DND-41 (cell line): ENCODE data around the gene DCUN1D2.

Experiments used
- ATAC-seq: fragments of 200-7000 bp; cut with Tn5 transposase; 3 replicates; pipeline ENCODE4 v1.9.1; 2021; ENCODE audit warnings: low read depth; ENCODE audit not compliant: insufficient read depth
- DNase-seq: peaks from one replicate; pipeline ENCODE4 v3.0.0-alpha.2; 2020
- H2AFZ ChIP-seq: 2 replicates; pipeline ENCODE4 v1.6.0; 2012; ENCODE audit warnings: low read depth, low read length
- H3K27ac ChIP-seq: 2 replicates; pipeline ENCODE4 v1.5.1; 2012; ENCODE audit warnings: low read length, inconsistent platforms
- H3K27me3 ChIP-seq: fragments of 200-600 bp; sonication (generic); 2 replicates; pipeline ENCODE4 v1.6.0; 2012; ENCODE audit warnings: low read length, mild to moderate bottlenecking, inconsistent platforms; ENCODE audit not compliant: insufficient read depth, poor library complexity
- H3K36me3 ChIP-seq: 2 replicates; pipeline ENCODE4 v1.5.1; 2012; ENCODE audit warnings: low read length, inconsistent platforms; ENCODE audit not compliant: insufficient read depth
- H3K4me1 ChIP-seq: 2 replicates; pipeline ENCODE4 v1.5.1; 2012; ENCODE audit warnings: mild to moderate bottlenecking, low read length; ENCODE audit not compliant: insufficient read depth
- H3K4me2 ChIP-seq: 2 replicates; pipeline ENCODE4 v1.6.0; 2012; ENCODE audit warnings: mild to moderate bottlenecking, moderate library complexity, low read length, inconsistent platforms; ENCODE audit not compliant: insufficient read depth
- H3K4me3 ChIP-seq, 2 experiments: fragments of 200-600 bp in 1 of 2; shearing (Covaris generic) in 1 of 2; 2 replicates each; pipeline ENCODE4 v1.5.1; 2012 to 2016; ENCODE audit warnings: inconsistent platforms in 2 of 2, low read length in 2 of 2, mild to moderate bottlenecking in 2 of 2, low read depth in 1 of 2, moderate library complexity in 1 of 2
- H3K79me2 ChIP-seq: 2 replicates; pipeline ENCODE4 v1.6.0; 2012; ENCODE audit warnings: low read length, inconsistent platforms; ENCODE audit not compliant: insufficient read depth
- H3K9ac ChIP-seq: 2 replicates; pipeline ENCODE4 v1.6.0; 2012; ENCODE audit warnings: low read depth, mild to moderate bottlenecking, inconsistent platforms, low read length, moderate library complexity
- H3K9me3 ChIP-seq: 2 replicates; pipeline ENCODE4 v1.5.1; 2012; ENCODE audit warnings: low read length, moderate library complexity, mild to moderate bottlenecking, inconsistent platforms; ENCODE audit not compliant: insufficient read depth, severe bottlenecking
- H4K20me1 ChIP-seq: 2 replicates; pipeline ENCODE4 v1.6.0; 2012; ENCODE audit warnings: low read length; ENCODE audit not compliant: insufficient read depth
- CTCF ChIP-seq: IDR thresholded peaks from 2 replicates; pipeline ENCODE4 v1.5.1; 2012; ENCODE audit warnings: borderline replicate concordance, low read length, moderate library complexity, mild to moderate bottlenecking; ENCODE audit not compliant: poor library complexity, severe bottlenecking; ENCODE audit errors: extremely low read depth
- EZH2 ChIP-seq: IDR thresholded peaks from 3 replicates; pipeline ENCODE4 v1.6.1; 2012; ENCODE audit warnings: borderline replicate concordance, low read depth, mild to moderate bottlenecking, moderate library complexity, low read length, inconsistent platforms; ENCODE audit not compliant: severe bottlenecking

The DCUN1D2 gene

GRCh38 chr13:113470073-113470472, 20.4 kb downstream of the DCUN1D2 start:
- Histone ChIP-seq H2AFZ (no peak overlapping the region), H3K9ac (no peak overlapping the region), H3K79me2 (peaks cover 9% of the 10 kb centered on the region), H3K4me3 (no peak overlapping the region), H3K4me2 (no peak overlapping the region), H3K9me3 (no peaks in the 10 kb centered on the region), H3K4me1 (no peaks in the 10 kb centered on the region), H3K36me3 (peaks cover 68% of the 10 kb centered on the region), H4K20me1 (peaks cover 15% of the 10 kb centered on the region), H3K27ac (no peak overlapping the region), H3K27me3 (no peaks in the 10 kb centered on the region)
- TF ChIP-seq CTCF (no peak), EZH2 (no peak)
- ATAC-seq (no peak), DNase-seq (no peak)

GRCh38 chr13:113469582-113469981, 20.9 kb downstream of the DCUN1D2 start:
- no peak overlapping the region for H3K4me3 ChIP-seq
- H3K27me3 ChIP-seq = no peaks in the 10 kb centered on the region
- no peak for ATAC-seq
- peaks cover 15% of the 10 kb centered on the region for H4K20me1 ChIP-seq
- no peak overlapping the region for H2AFZ ChIP-seq
- H3K79me2 ChIP-seq = peaks cover 9% of the 10 kb centered on the region
- H3K4me1 ChIP-seq = no peaks in the 10 kb centered on the region
- no peak for DNase-seq
- TF ChIP-seq CTCF (no peak), EZH2 (no peak)
- H3K36me3 ChIP-seq = peaks cover 64% of the 10 kb centered on the region
- H3K9me3 ChIP-seq = no peaks in the 10 kb centered on the region
- H3K9ac ChIP-seq = no peak overlapping the region
- H3K27ac ChIP-seq = no peak overlapping the region
- no peak overlapping the region for H3K4me2 ChIP-seq

- ATAC-seq (no peak), DNase-seq (no peak)
- Histone ChIP-seq H3K27me3 (no peaks in the 10 kb centered on the region), H4K20me1 (peaks cover 15% of the 10 kb centered on the region), H3K27ac (no peak overlapping the region), H3K9me3 (no peaks in the 10 kb centered on the region), H3K4me3 (no peak overlapping the region), H3K4me2 (no peak overlapping the region), H2AFZ (no peak overlapping the region), H3K79me2 (peaks cover 9% of the 10 kb centered on the region), H3K9ac (no peak overlapping the region), H3K36me3 (peaks cover 58% of the 10 kb centered on the region), H3K4me1 (no peaks in the 10 kb centered on the region)
- TF ChIP-seq EZH2 = no peak
- TF ChIP-seq CTCF = no peak
Observed at GRCh38 chr13:113468472-113469201, 21.9 kb downstream of the DCUN1D2 start.
